Activated CD4-positive, alpha-beta T cell treated with anti-CD3 and anti-CD28 coated beads, Interleukin-2, Interleukin-6, amounts not matched to agents 100 ng/mL and 50 ng/mL, durations not matched to agents 16 hours and 8 hours (primary cell): Measurements from ENCODE around the gene APP.
"Not testable (repeated sequence)": the region's sequence is repeated elsewhere in the genome, so short reads cannot be mapped to it uniquely, and the experiment has no call there.

Source experiments
- DNase-seq: peaks from one replicate; pipeline ENCODE4 v3.0.0-alpha.2; 2020

APP gene

DNA sequence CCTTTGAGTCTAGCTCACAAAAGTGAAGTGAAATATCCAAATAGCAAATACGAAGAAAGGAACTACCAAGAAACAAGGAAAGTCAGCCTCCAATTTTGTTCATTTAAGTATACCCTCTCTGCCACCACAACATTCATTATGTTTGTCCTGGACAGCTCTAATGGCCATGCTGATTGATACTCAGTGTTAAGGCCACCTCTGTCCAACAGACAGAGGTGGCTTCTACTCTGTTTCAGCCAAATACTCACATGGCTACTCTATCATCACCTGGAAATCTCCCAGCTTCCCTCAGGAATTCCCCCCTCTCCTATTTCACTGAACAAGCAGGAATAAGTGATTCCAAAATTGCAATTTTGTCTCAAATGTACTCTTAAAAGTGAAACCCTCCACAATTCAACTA is 10.7 kb downstream of the APP start:
- DNase-seq, result no peak

DNA sequence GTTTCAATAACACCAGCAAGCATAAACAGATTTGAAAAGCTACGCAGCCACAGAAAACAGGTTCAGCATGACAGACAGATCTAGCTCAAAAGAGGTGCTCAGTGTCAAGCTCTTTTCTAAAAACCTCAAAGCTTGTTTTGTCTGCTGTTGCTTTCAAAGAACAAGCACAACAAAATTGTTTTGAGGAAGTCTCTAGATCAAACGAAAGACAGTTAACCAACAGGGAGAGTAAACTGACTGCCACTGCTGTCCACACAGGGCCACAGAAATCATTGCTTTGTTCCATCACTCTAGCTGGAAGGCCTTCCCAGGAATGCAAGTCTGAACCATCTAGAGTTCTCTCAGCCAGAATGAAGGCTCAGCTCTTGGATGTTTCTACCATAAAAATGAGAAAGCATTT is 12.8 kb downstream of the APP start:
- no peak for DNase-seq

DNA sequence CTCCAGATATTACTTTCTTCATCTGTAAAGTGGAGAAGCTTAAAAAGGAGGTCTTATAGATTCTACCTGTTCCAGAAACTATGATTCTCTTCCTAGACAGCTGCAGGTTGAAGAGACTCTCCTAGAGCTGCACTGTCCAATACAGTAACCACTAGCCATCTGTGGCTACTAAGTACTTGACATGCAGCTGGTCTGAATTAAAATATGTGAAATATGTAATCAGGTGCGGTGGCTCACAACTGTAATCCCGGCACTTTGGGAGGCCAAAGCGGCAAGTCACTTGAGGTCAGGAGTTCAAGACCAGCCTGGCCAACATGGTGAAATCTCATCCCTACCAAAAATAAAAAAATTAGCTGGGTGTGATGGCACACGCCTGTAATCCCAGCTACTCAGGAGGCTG is 15.8 kb downstream of the APP start:
- no peak for DNase-seq

DNA sequence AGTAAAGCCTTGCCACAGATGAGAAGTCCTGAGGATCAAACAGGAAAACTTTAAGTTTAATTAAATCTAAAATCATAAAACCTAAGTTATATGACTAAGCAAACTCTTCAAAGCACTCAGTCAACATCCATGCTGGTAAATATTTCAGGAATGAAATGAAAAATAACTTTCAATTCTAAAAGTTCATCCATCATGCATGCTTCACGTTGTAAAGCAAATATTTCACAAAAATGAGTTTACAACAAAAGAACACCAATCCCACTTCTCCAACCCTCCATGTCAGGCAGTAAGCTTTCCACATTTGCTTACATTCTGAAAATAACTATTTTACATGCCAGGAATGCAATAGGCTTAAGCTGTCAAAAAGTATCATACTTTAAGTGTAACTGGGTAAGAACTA is 16.8 kb downstream of the APP start:
- no peak for DNase-seq

DNA sequence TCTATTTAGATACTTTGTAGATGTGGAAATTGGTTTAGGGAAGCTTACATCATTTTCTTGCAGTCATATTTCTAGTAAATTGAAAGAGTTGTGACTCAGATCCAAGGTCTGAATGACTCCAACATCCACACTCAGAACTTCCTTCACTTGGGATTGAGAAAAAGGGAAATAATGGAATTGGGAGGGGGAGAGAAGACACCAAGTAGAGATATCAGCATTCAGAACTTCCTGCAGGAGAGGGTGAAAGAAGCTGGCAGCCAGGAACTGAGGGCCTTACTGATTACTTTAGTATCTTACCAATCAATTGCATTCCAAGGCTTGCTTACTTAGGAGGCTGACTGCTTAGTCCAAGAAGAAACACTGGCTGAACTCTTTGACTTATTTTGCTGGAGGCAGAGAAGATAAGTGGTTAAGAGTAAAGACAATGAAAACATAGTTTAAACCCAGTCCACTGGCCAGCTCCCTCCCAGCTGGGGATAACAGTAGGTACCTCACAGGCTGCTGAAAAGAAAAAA is 21.7 kb downstream of the APP start:
- DNase-seq, result no peak

DNA sequence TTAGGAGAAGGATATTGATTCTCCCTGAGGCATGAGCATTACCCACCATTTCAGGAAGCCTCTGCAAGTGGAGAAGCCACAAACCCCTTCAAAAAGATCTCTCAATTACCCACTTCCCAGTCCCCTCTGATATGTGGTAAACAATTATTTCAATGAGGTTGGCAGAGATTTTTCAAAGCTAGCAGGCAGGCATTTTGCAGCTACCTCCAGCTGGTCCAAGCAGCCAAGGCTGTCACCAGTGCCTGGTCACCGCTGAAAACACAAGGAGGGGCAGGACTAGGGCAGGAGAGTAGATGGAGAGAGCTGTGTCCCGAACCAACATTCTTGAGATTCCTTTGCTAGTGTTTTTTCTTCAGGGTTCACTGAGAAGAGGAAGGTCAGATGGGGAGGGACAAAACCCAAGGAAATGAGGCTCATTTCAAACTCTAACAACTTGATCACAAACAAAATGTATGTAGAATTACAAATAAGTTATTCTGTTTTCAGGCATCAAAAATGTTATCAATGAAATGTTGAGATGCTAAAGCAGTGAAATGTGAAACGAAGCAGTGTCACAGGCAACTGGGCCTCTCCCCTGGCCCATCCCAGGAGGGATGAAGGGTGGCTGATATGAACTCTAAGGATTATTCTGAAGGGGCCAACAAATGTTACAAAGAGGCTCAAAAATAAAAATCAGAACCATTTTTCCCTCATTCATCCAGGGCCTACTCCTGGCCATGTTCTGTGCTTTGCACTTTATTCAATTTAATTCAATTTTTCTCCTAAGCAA is 22.3 kb downstream of the APP start:
- no peak for DNase-seq

DNA sequence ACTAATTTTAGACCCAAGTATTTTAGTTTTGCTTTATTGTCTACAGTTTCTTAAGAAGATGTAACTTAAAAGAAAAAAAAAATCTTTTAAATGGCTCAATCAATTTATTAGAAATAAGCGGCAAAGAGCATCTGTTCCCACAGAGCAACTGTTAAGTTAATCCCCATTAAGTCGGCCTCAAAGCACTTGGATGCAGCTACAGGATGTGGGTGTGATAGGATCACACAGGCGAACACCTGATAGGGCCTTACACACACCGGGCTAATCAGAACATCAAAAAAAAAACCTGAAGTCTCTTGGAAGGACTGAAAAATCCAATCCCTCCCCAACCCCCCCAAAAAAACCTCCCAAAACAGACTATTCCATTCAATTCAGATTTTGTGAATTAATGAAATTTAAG is 23.0 kb downstream of the APP start:
- DNase-seq, result no peak

DNA sequence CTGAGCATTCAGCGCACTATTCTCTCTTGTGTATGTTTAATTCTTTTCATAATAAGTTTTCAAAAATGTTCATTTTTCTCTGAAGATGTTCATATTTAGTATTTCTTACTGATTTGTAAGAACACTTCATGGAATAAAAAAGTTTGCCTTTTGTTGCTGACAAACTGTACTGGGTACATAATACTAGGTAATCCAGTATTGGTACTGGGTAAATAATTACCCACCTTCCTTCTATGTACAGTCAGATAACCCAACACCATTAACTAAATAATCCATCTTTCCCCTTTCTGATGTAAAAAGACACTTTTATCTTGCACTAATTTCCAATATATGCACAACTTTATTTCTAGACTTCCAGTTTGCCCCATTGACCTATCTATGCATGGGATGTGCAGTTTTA is 23.9 kb downstream of the APP start:
- no peak for DNase-seq

DNA sequence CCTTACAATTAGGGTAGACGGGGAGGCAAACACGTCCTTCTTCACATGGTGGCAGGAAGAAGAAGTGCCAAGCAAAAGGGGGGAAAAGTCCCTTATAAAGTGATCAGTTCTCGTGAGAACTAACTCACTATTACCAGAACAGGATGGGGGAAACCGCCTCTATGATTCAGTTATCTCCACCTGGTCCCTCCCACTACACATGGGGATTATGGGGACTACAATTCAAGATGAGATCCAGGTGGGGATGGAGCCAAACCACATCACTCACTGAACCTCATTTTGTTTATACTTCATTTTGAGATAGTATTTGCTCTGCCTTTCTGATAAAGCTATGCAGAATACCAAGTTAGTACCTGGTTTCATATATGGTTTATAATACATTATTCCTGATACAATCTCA is 26.5 kb downstream of the APP start:
- DNase-seq, result no peak

DNA sequence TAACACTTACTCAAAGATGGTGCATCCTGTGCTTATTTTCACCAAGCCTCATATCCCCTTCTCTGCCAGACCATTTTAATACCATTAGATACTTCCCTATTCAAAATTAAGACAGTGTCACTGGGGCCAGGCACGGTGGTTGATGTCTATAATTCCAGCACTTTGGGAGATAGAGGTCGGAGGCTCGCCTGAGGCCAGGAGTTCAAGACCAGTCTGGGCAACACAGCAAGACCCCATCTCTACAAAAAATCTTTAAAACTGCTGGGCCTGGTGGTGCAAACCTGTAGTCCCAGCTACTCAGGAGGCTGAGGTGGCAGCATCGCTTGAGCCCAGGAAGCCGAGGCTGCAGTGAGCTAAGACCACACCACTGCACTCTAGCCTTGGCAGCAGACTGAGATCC is 28.2 kb downstream of the APP start:
- no peak for DNase-seq

DNA sequence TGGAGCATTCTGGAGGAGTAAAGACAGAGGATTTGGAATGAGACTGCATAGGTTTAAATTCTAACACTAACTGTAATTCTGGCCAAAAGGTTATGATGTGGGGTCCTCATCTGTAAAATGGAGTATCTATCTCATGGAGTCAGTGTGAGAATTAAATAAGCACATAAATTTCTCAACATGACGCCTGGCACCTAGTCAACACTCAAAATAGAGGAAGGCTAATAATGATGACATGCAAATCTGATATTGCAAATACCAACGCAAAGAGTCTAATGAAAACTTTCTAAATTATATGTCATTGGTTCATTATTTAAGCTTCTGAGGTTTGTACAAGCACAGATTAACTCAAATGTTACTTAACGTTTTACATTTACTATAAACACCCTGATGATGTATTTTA is 29.6 kb downstream of the APP start:
- DNase-seq, result no peak

DNA sequence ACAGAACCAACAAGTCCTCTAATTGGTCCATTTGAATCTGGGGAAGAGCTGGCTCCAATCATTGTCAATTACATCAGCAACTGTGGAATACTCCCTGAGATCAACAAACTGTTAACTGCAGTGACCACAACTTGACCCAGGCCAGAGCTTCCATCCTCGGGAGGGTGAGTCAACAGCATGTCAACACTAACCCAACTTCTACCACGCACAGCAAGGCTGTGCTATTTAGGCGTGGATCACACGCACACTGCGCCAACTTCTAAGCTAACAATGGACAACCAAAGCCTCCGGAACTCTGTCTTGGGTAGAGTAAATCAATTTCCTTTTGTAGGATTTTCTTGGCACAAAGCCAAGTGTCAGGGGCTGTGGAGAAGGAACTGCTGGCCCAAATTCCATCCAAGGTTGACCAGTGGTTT is 30.4 kb downstream of the APP start:
- DNase-seq, result no peak

DNA sequence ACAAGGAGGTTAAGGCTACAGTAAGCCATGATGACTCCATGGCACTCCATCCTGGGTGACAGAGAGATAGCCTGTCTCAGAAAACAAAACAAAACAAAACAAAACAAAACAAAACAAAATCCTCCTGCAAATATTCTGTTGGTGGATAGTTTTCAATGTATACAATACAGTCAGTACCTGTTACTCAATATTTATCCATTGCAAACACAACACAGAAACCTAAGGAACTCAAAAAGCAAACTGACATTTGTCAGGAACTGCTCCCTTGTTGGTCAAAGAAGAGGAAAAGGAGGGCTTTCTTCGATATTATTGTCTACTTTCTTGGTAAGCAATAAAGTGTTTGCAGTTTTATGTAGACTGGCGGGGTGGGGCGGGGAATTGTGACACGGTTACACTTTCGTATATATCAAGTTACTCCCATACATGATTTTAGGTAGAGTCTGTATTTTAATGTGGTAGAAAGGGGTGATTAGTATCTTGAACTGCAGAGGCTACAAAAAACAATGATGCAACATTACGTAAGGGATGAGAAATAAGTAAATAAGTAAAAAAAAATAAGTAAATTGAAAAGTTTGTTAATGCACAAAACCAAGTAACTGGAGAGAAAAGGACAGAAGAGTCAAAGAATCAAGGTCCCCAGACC is 31.8 kb downstream of the APP start:
- DNase-seq, result no peak

DNA sequence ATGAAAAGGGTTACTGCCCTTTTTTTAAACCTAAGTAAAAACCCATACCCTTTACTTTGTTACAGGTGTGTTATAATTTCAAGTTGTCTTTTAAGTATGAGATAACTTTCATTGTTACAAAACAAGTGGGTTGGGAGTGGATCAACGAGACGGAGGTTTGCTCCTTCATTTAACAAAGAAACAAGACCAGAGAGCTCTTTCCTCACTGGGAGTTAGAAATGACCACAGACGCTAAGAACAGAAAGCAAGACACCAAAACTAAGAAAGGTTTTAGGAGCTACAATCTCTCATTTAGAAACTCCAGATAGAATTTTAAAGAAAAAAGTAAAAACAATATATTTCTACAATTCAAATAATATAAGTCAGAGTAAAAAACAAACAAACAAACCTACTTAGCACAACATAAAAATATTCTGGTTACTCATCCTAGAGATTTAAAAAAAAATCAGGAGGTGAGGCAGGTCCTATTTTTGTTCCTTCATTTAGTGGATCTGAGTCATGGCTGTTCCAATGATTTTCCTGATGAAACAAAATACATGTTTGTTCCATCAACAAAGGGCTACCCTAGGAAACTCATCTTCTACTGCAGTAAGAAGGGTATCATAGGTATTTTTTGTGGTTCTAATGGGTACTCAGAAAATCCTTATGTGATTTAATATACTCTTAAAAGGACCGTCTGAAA is 33.0 kb downstream of the APP start:
- peak; percentile 13 for DNase-seq

DNA sequence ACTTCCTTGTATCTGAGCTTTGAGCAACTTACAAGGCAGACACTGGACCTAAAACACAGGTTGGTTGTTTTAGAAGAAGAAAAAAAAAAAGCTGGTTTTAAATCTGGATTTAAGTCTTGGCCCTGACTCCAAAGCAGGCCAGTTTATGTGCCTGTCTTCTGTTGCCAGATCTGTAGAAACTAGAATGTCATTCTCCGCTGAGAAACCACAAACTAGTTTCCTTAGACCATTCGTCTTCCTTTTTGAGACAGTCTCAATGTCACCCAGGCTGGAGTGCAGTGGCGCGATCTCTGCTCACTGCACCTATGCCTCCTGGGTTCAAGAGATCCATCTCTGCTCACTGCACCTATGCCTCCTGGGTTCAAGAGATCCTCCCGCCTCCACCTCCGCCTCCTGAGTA is 33.9 kb downstream of the APP start:
- peak; percentile 66 for DNase-seq

DNA sequence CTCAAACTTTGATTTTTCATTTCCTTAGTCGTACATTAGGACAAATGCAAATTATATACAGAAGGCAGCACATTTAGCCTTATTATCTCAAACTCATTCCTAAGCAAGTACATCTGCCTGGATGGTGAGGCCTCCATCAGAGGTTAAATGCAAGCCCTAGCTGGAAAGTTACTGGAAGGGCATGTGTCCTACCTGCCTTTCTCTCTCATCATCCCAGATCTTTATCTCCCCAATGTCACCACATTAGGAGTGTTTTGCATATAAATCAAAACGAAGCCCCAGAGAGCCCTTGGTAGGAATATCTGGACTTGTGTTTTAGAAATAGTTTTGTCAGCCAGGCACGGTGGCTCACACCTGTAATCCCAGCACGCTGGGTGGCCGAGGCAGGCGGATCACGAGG is 35.0 kb downstream of the APP start:
- no peak for DNase-seq

DNA sequence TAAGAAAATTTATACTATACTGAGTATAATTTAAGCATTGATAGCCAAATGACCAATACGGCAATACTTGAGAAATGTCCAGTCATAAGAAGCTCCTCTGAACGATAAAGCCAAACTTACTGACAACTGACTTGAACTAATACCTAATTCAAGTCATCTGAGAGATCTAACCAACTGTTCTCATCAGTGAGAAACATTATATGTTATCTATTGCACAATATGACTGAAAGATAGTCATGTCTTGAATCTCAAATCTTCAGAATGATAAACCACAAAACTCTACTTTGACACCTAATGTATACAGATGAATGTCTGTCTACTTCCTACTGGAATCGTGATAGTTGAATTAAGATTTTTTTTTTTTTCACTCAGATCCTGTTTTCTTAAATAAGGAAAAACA is 39.0 kb downstream of the APP start:
- DNase-seq, result peak; percentile 23

DNA sequence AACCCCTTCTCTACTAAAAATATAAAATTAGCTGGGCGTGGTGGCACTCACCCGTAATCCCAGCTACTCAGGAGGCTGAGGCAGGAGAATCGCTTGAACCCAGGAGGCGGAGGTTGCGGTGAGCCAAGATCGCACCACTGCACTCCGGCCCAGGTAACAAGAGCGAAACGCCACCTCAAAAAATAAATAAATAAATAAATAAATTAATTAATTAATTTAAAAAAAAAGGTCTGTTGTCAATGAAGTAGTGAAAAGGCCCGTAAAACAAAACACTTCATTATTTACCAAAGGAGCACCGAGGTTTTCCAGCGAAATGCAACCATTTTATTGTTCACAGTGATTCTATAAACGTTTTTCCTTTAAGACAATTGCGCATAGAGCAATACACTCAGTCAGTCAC is 39.5 kb downstream of the APP start:
- DNase-seq, result not testable (repeated sequence)

DNA sequence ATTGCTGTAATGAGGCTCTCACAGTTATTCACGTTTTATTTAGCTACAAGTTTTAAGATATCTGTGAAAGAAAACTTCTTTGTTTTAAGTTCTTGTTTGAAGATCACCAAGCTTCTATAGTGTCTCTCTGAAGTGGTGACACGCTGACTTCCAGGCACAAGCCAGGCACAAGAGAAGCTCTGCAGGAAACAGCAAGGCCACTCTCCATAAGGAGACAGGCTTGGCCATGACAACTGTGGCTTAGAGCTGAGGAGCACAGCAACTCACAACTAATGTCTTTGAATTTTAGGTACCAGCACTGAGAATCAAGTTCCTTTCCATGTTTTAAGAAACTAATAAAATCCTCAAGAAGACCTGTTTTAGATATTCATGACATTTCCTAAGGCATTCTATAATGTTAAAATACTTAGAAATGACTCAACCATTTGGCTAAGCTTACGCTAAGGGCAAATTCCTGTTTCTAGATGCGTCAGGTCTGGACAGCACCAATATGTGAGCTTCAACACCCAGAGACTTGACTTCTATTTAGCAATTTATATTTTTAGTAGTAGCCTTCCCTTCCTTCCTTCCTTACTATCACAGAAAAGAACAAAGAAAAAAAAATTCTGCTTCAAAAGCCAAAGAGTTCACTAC is 40.2 kb downstream of the APP start:
- no peak for DNase-seq

DNA sequence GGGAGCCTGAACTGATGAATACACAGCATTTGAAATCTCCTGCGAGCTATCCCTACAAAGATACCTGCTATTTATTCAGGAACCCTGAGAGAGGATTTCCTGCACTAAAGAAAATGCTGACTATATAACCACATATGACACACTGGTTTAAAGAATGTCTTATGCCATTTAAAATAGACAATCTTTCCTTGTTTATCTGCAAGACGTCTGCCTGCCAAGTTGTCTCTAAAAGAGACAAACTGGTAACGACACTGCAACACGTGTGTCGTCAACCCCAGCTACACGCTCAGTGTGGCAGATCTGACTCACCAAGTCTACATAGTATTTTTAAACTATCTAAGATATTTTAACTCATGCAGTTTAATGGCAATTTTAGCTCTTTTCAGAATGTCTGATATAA is 42.7 kb downstream of the APP start:
- no peak for DNase-seq

DNA sequence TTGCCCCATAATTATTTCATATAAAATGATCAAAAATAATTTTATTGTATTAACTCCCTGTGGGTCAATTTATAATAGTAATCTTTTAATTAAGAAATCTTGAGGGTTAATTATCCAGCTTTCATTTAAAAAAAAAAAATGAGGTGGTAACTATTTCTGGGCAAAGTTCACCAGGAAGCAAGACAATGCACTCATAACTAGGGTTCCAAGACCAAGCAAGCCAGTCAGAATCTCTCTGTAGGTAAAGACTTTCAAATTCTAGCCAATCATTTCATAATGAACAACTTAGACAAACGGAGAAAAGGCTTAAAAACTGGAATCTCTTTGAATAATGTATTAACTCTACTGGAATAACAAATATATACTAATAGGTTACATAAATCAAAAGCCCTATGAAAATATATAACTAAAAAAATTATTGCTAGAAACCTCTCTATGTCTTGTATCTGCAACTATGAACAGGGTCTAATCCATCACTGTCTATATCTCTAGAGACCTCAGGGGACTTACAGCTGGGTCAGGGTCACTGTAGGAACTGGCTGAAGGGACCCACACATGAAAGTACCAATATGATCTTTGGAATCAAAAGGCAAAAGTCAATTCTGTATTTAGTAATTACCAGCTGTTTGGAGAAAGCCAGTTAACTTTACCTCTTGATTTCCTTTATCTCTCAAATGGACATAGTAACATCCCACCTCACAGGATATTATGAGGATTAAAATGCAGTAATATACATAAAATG is 43.3 kb downstream of the APP start:
- DNase-seq, result no peak

DNA sequence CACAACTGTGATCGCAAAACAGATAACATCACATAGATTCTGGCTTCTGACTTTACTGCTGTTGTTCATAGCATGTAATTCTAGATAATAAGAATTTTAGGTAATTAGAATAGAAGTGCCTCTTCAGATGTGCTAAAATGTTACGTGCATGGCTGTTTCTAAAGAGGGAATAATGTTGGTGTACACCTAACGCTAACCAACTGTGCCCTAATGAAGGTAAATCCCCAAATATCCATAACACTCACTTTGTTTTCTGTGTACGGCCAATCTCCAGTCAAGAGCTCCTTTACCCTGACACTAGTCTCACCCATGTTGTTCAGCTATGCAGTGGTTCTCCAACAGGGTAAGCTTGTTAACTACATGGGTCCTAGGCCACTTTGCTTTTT is 44.4 kb downstream of the APP start:
- no peak for DNase-seq
